Skin of body (tissue), 2 donors: ENCODE data around the gene ETV1. TPM values are rescaled to one million over a fixed set of nuclear protein-coding genes. Genes with fewer than 3 reads are reported as not detected.
"Not testable (repeated sequence)": the region's sequence is repeated elsewhere in the genome, so short reads cannot be mapped to it uniquely, and the experiment has no call there.

Source experiments
- DNase-seq: peaks from one replicate; lab custom pipeline; 2025; lab: John Stamatoyannopoulos, UW
- total RNA-seq: library from RNA; depleted of rRNA; stranded (reverse); fragments of >200 nt; gene quantifications from one replicate; pipeline ENCODE4 v1.2.3, GENCODE V29; 2014

Gene ETV1
- total RNA-seq, 1 donor from 2014 or later: 8.7 TPM

DNA sequence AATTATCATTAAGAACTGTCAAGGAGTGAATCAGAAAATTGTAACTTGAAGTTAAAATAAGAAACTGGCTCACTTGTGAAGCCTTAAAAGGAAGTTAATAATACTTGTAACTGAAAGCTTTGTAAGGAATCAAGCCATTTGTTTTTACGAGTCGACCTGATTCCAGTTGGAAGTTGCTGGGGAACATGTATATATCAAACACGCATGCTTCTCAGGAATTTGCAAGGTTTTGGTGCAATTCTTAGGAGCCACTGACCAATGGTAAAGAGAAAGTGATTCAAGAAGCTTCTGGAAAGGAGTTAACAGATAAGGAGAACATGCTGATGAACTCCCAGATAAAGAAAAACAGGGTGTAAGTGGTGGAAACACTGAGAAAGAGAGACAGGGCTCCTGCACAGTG, 56.4 kb downstream of the ETV1 start:
- no peak for DNase-seq

DNA sequence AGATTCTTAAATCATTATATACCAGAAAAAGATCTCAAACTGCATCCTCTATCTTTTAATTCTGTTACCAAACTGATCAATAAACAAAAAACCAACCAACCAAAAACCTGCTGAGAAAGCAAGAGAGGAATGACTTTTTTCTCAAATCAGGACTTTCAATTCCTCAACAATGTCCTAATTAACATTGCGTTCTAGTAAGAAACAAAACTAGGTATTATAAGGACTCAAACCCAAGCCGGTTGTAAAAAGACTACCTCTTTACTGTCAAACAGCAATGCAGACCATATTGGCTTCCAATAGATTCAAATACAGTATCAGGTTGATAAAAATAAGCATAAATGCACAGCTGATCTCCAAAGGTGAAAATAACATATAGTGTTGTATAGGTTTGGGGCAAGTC, 57.3 kb downstream of the ETV1 start:
- DNase-seq: no peak

DNA sequence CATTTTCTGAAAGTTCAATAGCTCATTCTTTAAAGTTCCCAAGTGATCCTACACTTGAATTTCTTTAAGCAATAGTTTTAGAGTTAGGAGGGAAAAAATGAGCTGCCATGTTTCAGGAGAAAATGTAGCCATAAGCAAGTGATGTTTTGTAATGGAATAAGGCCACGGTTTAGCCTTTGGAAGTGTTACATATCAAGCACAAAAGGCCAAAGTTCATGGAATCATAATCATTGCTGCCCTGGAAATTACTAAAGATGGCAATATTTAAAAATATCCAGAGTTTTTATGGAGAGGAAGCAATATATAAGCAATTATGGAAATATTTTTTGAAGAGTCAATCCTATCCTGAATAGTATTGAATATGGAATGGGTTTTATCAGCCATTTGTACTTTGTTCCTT, 68.4 kb downstream of the ETV1 start:
- no peak for DNase-seq

- DNase-seq: peak; percentile 99
Observed at GRCh38 chr7:13920053-13920697, 69.3 kb downstream of the ETV1 start.

DNA sequence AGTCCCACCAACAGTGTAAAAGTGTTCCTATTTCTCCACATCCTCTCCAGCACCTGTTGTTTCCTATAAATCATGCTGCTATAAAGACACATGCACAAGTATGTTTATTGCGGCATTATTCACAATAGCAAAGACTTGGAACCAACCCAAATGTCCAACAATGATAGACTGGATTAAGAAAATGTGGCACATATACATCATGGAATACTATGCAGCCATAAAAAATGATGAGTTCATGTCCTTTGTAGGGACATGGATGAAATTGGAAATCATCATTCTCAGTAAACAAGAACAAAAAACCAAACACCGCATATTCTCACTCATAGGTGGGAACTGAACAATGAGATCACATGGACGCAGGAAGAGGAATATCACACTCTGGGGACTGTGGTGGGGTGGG, 71.1 kb downstream of the ETV1 start:
- DNase-seq: not testable (repeated sequence)

DNA sequence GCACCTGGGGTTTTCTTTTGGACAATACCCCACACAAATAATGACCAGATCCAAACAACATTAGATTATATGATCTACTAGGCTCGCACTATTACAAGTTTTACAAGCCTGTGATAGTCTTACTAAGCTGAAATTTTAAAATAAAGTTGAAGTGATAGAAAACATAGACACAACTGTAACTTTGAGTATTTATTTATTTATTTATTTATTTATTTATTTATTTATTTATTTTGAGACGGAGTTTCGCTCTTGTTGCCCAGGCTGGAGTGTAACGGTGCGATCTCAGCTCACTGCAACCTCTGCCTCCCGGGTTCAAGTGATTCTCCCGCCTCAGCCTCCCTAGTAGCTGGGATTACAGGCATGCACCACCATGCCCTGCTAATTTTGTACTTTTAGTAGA, 72.4 kb downstream of the ETV1 start:
- DNase-seq: not testable (repeated sequence)

- no peak for DNase-seq
Observed at GRCh38 chr7:13915891-13916290, 73.6 kb downstream of the ETV1 start.

DNA sequence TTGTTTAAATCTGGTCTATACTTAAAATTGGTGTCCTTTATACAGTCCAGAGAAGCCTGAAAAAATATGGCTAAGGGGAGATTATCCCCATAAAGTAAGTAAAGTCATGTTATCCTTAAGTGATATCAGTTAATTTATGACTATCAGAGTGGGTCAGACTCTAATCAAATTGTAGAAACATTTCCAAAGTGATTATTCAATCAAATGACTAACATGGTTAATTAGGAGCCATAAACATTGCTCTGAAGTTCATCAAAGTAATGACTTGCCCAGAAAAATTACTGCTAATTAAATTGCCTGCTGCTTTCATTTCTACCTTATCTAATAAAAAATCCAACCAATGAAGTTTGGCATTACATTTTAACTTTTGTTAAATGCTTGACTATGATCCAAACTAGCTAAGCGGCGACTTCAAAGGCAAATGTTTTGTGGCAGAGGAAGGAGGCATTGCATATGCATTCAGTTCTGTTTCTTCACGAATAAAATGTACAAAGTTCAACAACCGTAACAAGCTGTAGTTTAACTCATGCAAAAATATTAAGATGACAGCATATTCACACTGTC, 76.7 kb downstream of the ETV1 start:
- DNase-seq: no peak

GRCh38 chr7:13911909-13912308, 77.6 kb downstream of the ETV1 start:
- DNase-seq: no peak

GRCh38 chr7:13910805-13911551, 78.5 kb downstream of the ETV1 start:
- DNase-seq: no peak

DNA sequence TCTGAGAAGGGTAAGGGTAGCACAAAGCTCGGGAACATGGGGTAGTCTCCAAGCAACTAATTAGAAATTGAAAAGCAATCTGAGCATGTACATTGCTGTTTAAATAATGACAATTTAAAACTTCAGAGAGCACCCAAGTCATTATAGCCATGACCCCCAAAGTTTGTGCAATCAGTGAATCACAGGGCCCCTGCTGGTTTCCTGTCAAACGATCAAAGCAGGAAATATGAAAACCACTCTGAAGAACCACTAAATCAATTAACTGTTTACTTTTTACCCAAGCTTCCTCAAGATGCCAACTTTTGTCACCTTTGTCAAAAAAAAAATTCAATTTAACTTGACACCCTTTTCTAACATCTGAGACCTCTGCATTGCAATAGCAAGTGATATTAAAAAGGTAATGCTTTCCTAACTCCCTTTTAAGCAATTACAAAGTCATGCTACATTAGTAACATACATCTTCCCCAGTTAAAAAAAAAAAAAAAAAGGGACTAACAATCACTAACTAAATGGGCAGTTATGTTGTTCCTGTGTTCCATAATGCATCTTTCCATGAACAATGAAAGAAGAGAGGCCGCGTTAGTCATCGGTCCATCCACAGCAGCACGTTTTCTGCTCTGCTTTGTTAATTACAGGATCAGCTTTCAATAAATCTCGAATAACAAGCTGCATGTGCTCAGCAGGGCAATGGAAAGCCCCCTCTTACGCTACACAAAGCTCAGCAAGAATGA, 80.6 kb downstream of the ETV1 start:
- no peak for DNase-seq

DNA sequence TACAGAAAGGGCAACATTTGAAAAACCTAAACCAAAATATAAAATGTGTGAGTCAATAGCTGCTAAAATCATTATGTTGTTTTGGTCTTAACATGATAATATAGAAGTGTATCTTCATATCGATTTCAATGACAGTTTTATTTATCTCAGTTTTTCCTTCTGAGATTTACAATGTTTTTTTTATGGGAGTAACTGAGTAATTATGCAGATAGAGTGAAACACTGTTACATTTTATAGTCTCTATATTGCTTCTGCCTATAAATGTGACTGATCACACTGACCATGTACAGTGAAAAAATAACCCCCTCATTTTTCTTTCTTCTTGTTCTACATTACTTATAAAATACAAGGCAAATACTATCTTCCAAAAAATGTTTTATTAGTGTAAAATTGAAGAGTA, 81.6 kb downstream of the ETV1 start:
- DNase-seq: no peak

- no peak for DNase-seq
Observed at GRCh38 chr7:13904689-13905088, 84.8 kb downstream of the ETV1 start.

- no peak for DNase-seq
Observed at GRCh38 chr7:13904007-13904406, 85.5 kb downstream of the ETV1 start.

GRCh38 chr7:13901577-13901976, 87.9 kb downstream of the ETV1 start:
- DNase-seq: no peak

DNA sequence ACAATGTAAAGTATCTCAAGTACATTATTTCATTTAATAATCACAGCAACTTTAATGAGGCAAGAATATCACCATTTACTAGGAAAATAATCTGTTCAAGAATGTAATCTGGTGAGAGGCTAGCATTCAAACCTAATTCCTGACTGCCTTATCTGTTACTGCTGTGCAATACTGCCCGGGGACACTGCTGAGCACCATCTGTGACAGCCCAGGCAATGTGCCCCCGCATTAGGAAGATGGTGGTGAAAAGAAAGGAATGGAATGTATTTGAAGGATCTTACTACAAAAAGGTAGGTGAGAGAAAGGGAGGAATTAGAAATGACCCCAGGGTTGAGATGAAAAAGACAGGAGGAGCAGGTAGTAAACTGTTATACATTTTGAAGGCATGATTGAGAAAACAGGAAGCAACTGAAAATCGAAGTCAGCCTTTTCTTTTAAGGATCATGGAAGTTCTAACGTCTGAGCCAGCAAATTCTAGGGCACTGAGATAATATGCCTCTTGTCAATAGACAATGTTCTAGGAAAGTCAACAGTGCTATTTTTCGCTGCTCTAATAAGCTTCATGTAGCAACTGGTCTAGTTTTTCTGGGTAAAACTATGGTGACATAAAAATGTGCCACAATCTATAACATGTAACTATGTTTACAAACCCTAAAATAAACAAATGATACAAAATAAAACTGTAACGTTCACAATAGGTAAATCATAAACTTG, 90.4 kb downstream of the ETV1 start:
- no peak for DNase-seq

GRCh38 chr7:13897819-13898218, 91.6 kb downstream of the ETV1 start:
- DNase-seq: no peak

GRCh38 chr7:13894954-13895353, 94.5 kb downstream of the ETV1 start:
- no peak for DNase-seq

- no peak for DNase-seq
Observed at GRCh38 chr7:13894377-13894776, 95.1 kb downstream of the ETV1 start.

- DNase-seq: no peak
Observed at GRCh38 chr7:13890793-13891192, 98.7 kb downstream of the ETV1 start.

GRCh38 chr7:13886356-13886755, 103.1 kb downstream of the ETV1 start:
- no peak for DNase-seq

- DNase-seq: no peak
Observed at GRCh38 chr7:13882051-13882450, 107.4 kb downstream of the ETV1 start.
